GM19468 (cell line): Measurements from ENCODE around the gene DPP9.

Source experiments
- ATAC-seq: cut with Tn5 transposase; IDR thresholded peaks from one replicate; pipeline ENCODE4 v1.9.1; 2021; ENCODE audit warnings: mild to moderate bottlenecking, moderate library complexity, moderate number of reproducible peaks; ENCODE audit not compliant: unreplicated experiment; ENCODE audit errors: extremely low read depth

Gene DPP9

DNA sequence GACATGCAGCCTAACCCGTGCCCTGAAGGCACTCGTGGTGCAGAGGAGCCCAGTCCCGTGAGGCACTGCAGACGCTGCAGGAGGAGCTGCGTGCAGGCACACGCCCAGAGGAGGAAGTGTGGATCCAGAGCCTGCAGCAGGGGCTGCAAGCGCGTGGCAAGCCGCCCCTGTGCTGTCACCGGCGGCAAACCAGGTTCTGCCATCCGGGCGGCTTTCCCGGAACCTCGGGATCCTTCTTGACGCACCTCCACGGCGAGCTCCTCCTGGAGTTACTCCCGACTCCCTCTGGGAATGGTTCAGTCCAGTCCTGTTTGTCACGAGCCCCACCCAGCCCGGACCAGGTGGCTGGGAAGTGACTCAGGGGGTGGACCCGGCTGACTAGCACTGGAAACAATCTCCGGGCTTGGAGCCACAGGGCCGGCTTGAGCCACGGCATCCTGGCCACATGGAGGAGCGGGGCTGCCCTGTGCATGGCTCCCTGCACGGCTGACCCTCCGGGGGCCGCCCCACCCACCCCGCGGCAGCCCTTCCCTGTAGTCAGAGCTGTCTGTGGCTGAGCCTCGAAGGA is 10.2 kb downstream of the DPP9 start:
- ATAC-seq = no peak

DNA sequence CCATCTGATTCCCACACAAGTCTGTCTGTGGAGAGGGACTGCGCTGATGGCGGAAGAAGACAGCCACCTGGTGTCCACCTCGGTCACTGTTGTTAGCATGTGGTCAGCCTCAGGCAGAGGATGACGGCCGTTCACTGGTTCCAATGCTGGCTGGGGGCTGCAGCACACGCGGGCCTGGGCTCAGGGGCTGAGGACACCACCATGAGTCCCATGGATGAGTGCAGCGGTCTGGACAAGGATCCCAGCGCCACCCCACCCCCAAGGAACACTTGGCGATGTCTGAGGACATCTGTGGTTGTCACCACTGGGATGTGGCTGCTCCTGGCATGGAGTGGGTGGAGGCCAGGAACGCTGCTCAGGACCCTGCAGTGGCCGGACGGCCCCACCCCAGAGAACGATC is 10.9 kb downstream of the DPP9 start:
- no peak for ATAC-seq

DNA sequence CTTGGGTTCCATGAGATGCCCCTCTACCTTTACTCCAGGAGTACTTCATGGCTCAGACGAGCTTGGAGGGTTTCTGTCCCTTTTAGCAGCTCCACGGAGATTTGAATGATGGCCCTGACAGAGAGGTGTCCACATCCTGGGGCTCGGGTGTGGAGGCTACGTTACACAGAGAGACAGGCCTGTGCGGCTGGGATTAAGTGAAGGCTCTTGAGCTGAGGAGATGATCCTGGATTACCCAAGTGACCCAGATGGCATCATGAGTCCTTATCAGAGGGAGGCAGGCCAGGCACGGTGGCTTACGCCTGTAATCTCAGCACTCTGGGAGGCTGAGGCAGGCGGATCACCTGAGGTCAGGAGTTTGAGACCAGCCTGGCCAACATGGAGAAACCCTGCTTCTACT is 12.4 kb downstream of the DPP9 start:
- no peak for ATAC-seq

DNA sequence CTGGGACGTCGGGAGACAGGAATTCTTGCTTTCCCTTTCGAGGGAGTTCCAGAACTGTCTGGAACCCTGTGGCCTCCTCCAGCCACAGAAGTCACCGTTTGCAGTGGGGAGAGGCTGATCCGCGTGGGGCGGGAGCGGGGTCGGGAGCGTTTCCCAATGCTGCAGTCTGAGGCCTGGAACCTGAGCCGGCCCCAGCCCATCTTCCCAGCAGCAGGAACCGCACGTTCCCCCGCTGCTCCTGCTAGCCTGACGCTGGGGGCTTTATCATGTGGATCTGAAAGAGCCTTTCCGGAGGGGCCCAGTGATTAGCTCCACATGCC is 13.4 kb downstream of the DPP9 start:
- no peak for ATAC-seq

DNA sequence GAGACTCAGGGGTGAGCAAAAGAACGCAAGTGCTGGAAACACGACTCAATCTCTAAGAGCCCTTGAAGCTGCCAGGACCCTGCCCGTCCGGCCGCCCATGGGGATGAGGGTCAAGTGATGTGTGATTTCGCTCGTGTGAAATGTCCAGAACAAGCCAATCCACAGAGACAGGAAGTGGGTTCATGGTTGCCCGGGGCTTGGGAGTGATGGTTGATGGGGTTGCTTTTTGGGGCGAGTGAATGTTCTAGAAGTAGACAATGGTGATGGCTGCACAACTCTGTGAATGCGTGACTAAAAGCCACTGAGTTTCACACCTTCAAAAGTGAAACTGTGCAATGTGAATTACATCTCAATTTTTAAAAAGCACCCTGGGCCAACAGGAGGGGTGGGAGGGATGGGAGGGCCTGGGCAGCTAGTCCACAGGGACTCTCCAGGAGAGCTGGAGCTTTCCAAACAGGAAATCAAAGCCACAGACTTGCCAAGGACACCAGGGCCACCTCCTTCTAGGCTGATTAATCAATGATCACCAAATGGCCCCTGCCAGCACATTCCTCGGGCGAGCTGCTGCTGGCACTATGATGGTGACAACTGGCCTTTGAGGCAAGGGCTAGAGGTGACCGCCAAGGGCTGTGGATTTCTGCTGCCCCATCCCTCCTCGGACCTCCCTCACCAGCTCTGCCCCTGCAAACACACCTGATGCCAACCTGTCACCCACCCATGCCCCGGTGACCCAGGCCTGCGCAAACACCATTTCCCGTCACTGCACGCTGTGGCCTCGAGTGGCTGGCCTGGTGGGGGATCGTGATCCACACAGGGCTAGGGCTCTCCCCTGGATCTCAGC is 14.0 kb downstream of the DPP9 start:
- no peak for ATAC-seq

DNA sequence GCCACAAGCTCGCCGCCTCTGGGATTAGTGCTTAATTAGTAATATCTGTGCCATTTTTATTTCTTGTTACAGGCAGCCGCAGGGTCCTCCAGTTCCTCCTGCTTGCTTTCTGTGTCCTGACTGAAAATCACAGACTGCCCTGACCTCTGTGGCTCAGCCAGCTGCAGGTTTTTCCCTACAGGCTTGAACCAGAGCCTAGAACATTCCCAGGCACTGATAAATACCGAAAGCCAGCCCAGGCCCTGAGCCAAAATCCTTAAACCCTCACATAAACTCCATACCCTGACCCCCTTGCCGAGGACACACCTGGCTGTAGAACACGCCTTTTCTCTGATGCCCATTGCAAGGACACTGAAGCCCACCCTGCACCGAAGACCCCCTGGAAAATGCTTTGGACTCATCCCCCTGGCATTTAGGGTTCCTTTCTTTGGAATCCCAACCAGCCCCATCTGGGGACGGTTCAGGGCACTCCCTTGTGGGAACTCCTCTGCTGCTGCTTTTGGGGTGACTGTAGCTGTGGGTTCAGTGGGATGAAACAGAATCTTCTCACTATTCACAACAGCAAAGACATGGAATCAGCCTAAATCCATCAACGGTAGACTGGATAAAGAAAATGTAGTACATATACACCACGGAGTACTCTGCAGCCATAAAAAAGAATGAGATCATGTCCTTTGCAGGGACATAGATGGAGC is 15.5 kb downstream of the DPP9 start:
- ATAC-seq = no peak

DNA sequence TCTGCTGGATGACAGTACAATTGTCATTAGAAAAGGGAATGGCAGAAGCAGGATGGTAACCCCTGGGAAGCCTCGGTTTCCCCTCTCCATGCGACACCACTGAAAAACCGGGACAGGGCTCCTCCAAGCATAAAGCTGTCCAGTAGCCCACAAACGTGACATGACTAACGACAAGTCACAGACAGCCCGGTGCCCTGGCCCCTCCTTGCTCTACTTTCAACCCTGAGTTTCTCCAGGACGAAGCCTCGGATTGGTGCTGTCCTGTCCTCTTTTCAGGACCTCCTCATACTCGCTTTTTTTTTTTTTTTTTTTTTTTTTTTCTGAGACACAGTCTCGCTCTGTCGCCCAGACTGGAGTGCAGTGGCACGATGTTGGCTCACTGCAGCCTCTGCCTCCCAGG is 16.3 kb downstream of the DPP9 start:
- no peak for ATAC-seq

DNA sequence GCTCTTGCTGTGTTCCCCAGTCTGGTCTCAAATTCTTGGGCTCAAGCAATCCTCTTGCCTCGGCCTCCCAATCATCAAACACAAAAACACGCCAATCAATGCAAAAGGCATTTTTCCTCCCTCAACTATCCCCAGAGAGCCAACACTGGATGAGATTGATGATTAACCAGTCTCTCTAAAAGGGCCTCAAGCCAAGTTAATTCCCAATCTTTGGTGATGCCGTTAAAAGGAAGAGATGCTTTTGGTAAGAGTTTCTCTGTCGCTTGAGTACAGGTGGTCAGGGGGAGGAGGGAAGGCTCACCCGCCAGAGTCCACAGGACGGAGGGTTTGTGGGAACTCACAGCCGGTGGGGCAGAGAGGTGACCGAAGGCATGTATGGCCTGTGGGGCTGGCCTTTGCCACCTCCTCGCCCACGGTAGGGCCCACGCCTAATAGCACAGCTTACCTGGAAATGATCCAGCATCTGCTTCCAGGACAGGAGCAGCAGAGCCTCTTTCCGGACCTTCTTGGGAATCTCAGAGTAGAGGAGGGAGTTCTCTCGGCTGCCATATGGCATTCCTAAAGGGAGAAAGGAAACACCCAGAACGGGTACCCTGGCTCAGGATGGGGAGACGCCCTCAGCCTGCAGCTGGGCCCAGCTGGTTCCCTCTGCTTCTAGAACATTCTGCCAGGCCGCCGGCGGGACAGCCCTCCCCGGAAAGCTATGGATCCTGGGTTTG is 18.1 kb downstream of the DPP9 start:
- ATAC-seq = no peak

DNA sequence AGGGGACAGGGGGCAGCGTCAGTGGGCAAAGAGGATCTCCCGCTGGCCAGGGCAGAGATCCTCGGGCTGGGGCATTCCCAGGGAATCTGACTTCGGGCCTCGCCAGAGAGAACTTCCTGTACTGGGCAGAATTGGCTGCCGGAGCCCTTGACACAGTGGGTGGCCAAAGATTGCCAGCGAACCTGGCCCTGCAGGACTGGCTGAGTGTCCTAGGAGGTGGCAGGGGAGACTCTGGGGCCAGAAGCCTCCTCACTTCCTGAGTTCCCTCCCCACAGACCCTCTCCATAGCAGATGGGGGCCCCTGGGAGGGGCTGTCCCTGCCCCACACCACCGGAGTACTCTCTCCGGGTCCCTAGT is 19.3 kb downstream of the DPP9 start:
- no peak for ATAC-seq

DNA sequence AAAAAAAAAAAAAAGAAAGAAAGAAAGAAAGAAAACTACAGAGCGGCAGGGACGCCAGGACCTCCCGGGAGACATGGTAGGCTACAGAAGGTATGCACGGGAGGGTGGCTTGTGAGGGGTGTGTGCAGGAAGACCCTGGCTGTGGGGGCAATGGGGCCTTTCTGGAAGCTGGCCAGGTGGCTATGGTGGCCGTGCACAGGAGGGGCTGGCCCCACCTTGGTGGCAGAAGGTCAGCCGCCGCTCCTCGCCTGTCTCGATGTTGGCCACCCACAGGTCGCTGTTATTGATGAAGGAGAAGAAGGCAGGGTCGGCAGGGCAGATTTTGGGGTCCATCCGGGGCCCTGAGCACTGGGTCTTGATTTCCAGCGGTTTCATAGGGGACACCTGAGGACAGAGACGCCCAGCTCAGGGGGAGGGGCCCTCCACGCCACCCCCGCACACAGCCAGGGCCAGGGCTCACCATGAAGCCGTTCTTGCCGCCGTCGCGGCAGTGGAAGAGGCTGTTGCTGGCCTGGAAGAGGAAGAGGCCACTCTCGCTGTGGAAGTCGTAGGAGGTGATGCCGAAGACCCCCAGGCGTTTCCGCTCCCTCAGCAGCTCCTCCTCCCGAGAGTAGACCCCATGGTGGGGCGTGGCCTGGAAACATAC is 19.8 kb downstream of the DPP9 start:
- ATAC-seq = no peak

DNA sequence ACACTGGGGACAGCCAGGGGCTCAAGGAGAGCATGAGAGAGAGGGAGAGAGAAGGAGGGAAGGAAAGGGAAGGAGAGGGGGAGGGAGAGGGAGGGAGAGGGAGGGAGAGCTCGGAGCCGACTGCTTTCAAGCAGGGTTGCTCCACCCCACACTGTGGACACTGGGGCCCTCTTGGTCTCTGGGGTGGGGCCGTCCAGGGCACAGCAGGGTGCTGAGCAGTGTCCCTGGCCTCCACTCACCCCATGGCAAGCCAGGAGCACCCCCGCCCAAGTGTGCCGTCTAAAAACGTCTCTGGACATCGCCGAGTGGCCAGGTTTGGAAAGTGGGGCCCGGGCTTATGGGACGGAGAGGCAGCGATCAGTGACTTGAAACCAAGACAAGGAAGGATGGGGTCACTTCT is 20.9 kb downstream of the DPP9 start:
- no peak for ATAC-seq

DNA sequence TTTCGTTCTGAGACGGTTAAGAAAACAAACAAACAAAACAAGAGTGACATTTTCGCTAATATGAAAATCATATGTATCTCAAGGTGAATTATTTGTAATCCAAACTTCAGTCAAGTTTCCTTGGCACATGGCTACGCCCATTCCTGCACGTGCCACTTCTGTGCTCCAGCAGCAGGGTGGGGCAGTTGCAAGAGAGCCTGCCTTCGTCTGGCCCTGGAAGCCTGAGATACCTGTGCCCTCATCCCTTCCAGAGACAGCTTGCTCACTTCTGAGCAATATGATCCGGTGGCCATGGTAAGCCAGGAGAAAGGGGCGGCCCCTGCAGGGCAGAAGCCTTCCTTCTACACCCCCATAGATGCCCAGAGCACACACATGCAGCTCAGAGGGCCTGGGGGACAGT is 22.1 kb downstream of the DPP9 start:
- ATAC-seq = no peak

DNA sequence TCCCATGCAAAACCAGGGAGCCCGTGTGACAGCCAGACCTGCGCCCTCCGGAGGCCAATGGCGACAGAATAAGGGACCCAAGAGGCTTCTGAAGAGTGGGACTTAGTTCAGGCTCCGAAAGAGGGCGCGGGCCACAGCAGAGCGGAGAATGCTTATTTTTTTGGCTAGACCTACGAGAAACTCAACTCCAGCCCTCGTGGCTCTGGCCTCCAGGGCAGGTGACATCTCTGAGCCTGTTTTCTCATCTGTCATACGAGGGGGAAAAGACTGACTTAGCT is 23.0 kb downstream of the DPP9 start:
- no peak for ATAC-seq

DNA sequence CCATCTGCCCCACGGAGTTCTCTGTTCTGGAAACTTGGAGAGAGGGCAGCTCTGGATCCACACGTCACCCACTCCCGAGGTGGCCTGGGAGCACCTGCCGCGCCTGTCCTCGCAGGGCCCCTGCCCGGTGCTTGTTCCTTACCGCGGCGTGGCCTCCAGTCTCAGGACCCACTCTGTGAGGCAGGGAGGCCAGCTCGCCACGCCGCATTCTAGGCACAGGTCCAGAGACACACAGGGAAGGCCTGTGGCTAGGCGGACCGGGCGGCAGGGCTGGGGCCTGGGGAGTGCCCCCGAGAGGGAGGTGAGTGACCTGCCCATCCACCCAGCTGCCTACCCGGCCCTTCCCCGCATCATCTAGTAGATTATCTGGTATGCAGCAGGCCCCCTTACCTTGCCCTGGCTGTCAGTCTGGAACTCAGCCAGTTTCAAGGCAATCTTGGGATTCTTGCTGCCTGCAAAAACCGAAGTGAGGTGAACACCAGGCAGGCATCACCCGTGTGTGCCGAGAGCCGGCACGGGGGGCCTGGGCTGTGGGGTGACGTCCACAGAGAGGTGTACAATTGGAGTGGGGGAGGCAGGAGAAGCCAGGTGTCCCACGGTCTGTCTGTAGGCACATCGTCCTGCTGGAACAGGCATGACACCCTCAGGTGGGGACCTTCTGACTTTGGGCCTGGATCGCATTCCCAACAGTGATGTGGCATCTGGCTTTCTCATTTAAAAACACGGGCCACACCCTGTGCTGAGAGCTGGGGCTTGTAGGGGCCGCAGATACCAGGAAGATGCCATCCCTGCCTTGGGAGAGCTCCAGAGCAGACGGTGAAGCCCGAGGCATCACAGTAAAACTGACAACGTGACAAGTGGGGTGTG is 23.6 kb downstream of the DPP9 start:
- no peak for ATAC-seq

DNA sequence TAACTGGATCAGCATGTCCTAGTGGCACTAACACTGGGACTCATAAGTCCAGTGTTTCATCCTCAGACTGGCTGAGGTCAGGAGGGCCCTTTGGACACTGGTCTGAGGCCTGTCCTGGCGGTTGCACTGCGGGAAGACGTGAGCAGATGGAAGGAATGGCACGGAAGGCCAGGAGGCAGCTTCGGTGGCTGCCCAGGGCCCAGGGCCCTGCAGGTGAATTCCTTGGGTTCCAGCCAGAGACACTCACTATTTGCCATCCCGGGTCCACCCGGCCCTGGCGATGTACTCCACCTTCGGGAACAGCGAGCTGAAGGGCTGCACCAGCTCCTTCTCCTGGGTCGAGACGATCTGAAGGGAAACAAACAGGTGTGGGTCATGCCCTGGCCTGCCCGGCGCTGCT is 26.3 kb downstream of the DPP9 start:
- ATAC-seq = no peak

DNA sequence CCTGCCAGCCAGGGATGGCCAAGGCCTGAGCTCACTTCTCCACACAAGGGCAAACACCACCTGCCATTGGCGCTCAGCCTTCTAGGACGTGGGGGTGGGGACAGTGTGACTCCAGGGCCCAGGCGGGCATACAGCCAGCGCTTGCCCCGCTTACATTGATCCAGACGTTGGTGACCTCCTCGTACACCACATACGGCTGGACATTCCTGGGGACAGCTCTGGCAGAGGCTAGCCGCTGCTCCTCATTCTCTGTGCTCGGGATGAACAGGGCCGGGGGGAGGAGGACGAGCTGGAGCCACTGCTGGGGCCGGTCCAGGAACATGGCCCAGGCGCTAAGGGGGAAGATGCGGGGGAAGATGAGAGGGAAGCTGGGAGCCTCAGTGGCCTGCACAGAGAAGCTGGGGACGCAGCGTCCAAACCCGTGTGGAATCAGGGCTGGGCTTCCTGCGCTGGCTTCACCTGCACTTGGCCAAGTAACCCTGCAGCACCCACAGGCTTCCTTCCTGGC is 28.4 kb downstream of the DPP9 start:
- ATAC-seq = no peak

DNA sequence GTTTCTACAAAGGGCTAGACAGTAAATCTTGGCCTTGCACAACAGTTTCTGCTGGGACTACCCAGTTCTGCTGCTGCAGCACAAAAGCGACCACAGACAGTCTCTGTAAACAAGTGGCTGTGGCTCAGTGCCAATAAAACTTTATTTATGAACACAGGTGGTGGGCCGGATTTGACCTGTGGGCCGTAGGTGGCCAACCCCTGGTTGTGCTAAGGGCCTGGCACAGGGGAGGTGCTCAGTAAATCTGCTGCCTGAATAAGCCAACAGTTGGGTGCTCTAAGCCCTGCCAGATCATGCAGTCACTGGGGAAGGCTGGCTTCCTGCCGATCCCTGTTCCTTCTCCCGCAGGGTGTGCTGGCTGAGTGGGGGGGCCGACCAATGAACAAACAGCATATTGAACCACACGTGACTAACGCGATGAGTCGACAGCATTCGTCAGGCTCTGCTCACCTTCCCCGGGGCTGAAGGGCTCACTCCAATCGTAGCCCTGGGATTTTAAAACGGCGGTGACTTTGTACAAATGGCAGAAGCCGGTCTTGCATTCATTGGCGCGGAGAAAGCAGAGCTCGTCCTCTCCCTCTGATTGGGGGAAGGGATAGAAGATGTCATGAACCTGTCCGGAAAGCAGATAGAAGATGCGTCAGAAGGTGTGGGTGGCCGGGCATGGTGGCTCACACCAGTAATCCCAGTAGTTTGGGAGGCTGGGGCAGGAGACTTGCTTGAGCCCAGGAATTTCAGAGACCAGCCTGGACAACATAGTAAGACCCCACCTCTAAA is 29.2 kb downstream of the DPP9 start:
- ATAC-seq = no peak

DNA sequence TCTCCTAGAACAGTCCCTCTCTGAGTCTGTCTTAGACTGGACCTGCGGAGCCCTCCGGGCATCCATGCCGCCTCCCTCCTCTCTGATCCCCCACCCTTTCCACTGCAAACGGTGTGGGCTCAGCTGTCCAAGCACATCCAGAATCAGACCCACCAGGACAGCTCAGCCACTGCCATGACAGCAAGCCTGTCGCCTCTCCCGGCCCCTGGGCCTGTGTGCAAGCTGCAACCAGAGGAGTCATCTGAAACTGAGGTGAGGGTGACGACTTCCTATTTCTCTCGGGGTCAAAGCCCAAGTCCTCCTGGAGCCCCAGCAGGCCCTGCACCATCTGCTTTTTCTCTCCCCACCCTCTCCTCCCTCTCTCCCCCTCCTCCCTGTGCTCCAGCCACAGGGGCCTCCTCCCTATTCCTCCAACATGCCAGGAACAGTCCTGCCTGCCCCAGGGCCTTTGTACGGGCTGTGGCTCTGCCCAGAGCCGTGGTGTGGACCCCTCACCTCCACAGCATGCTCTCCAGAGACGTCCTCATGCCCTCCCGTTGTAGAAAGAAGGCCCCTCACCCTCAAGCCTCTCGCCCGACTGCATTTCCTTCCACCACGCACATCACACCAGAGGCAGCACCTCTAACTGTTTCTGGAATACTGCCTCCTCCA is 30.0 kb downstream of the DPP9 start:
- ATAC-seq = no peak

DNA sequence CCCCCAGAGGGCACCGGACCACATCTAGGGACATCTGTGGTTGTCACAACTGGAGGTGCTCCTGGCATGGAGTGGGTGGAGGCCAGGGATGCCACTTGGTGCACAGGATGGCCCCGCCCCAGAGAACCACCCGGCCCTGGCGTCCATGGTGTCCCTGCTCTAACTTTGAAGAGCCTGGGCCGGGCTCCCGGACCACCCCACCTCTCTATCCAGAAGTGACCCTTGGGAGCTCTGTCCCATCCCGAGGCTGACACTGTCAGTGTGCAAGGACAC is 30.6 kb downstream of the DPP9 start:
- no peak for ATAC-seq
